ENCODE data around the gene TLCD4. TPM values are rescaled to one million over a fixed set of nuclear protein-coding genes. Genes with fewer than 3 reads are reported as not detected.
"Not testable (repeated sequence)": the region's sequence is repeated elsewhere in the genome, so short reads cannot be mapped to it uniquely, and the experiment has no call there.

The TLCD4 gene
- total RNA-seq, 1 donor from 2014 or later = 0.24 TPM

- intact Hi-C loops (cut with micrococcal nuclease) = no loop called here
- TF ChIP-seq, protein P1, sequence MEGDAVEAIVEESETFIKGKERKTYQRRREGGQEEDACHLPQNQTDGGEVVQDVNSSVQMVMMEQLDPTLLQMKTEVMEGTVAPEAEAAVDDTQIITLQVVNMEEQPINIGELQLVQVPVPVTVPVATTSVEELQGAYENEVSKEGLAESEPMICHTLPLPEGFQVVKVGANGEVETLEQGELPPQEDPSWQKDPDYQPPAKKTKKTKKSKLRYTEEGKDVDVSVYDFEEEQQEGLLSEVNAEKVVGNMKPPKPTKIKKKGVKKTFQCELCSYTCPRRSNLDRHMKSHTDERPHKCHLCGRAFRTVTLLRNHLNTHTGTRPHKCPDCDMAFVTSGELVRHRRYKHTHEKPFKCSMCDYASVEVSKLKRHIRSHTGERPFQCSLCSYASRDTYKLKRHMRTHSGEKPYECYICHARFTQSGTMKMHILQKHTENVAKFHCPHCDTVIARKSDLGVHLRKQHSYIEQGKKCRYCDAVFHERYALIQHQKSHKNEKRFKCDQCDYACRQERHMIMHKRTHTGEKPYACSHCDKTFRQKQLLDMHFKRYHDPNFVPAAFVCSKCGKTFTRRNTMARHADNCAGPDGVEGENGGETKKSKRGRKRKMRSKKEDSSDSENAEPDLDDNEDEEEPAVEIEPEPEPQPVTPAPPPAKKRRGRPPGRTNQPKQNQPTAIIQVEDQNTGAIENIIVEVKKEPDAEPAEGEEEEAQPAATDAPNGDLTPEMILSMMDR (IDR thresholded peaks at IDR 0.05) = no peak
- no peak for DNase-seq
- no peak overlapping the region for H3K27ac Mint-ChIP-seq
- H3K27me3 Mint-ChIP-seq = peaks cover 14% of the 10 kb centered on the region
- no peaks in the 10 kb centered on the region for H3K36me3 Mint-ChIP-seq (ENCODE audit: low read depth)
- peak; percentile 37 for ATAC-seq (ENCODE audit: low read depth)
- peaks cover 2% of the 10 kb centered on the region for H3K9me3 Mint-ChIP-seq
- peaks cover 4% of the 10 kb centered on the region for H3K4me1 Mint-ChIP-seq
- H3K4me3 Mint-ChIP-seq = no peak overlapping the region
- ChIA-PET CTCF (interaction anchor here (2.7 kb wide), 1 partner anchor 147 kb away, joined by 10 read pairs; the partner anchor contains the start of gene RWDD3), POLR2A (no interaction called here)
These were observed 30.1 kb upstream of the TLCD4 start for GRCh38 chr1:95086949-95087533.

DNA sequence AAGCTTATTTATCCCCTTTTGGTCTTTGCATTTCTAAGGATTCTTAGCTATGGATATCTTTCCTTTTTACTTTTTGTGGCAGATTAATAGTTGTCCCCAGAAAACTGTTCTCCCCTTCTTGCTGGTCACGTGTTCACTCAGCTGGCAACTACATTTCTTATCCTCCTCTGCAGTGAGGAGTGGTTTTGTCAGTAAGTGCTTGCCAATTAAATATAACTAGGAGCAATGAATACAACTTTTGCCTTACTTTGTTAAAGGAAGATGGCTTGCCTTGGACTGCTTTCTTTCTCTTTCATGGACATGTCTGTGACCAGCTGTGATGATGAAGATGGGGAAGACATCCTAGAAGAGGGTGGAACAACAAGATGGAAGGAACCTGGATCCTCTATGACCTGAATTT lies 28.9 kb upstream of the TLCD4 start:
- Mint-ChIP-seq H3K9me3 (peaks cover 2% of the 10 kb centered on the region), H3K4me3 (no peak overlapping the region), H3K27ac (no peak overlapping the region), H3K4me1 (peaks cover 4% of the 10 kb centered on the region), H3K36me3 (ENCODE audit: low read depth) (no peaks in the 10 kb centered on the region), H3K27me3 (peaks cover 12% of the 10 kb centered on the region)
- no peak for DNase-seq
- ATAC-seq (ENCODE audit: low read depth) = no peak
- intact Hi-C loops (cut with micrococcal nuclease) = no loop called here
- TF ChIP-seq, protein P1 (IDR thresholded peaks at IDR 0.05) = no peak
- ChIA-PET POLR2A (interaction anchor here (0.5 to 0.7 kb wide), 2 partner anchors 13 to 29 kb away, joined by 3 to 8 read pairs; no protein-coding TSS in a partner anchor), CTCF (interaction anchor here (1.1 to 2.7 kb wide), 2 partner anchors 15 to 146 kb away, joined by 3 to 10 read pairs; partner anchors contain the start of genes ALG14 and RWDD3)

DNA sequence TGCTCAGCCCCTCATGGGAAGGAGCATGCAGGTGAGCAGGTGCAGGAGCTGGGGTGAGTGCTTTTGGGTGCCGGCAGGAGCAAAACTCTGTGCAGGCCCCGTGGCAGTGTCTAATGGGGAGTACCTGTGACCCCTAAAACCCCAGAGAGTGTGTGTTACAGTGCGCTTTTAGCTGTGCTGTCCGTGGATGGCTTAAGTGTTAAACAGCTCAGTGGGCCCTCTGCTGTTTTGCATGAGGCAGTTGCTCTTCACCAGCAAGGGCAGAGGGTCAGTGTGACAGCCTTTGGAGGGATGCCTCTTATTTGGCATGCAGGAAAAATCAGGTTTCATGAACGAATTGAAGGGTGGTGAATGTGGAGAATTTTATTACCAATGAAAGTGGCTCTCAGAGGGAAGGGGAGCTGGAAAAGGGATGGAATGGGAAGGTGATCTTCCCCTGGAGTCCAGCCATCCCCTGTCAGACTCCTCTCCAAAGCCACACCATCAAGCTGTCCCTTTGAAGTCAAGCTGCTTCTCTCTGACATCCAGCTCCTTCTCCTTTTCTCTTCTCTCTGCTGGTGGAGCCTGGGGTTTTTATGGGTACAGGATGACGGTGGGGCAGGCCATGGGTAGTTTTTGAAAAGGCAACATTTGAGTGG lies 27.4 kb upstream of the TLCD4 start:
- intact Hi-C loops (cut with micrococcal nuclease) = no loop called here
- Mint-ChIP-seq H3K27ac (no peak overlapping the region), H3K9me3 (peaks cover 2% of the 10 kb centered on the region), H3K4me1 (peaks cover 1% of the 10 kb centered on the region), H3K4me3 (no peak overlapping the region), H3K27me3 (peaks cover 12% of the 10 kb centered on the region), H3K36me3 (ENCODE audit: low read depth) (no peaks in the 10 kb centered on the region)
- ATAC-seq (ENCODE audit: low read depth) (no peak), DNase-seq (no peak)
- POLR2A ChIA-PET = no interaction called here
- TF ChIP-seq, protein P1 (IDR thresholded peaks at IDR 0.05) = no peak
- CTCF ChIA-PET = no interaction called here

DNA sequence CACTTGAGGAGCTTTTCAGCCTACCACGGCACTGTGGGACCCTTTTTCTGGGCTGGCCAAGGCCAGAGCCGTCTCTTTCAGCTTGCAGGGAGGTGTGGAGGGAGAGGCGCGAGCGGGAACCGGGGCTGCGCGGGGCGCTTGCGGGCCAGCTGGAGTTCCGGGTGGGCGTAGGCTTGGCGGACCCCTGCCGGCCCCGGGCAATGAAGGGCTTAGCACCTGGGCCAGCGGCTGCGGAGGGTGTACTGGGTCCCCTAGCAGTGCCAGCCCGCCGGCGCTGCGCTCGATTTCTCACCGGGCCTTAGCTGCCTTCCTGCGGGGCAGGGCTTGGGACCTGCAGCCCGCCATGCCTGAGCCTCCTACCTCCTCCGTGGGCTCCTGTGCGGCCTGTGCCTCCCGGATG lies 25.9 kb upstream of the TLCD4 start:
- CTCF ChIA-PET; DNase-seq; H3K9me3 Mint-ChIP-seq; H3K36me3 Mint-ChIP-seq (ENCODE audit: low read depth); ATAC-seq (ENCODE audit: low read depth); H3K4me3 Mint-ChIP-seq; H3K4me1 Mint-ChIP-seq; H3K27ac Mint-ChIP-seq; POLR2A ChIA-PET; intact Hi-C loops (cut with micrococcal nuclease): not testable (repeated sequence)
- H3K27me3 Mint-ChIP-seq = peaks cover 12% of the 10 kb centered on the region

- peaks cover 11% of the 10 kb centered on the region for H3K27me3 Mint-ChIP-seq
- ATAC-seq (ENCODE audit: low read depth); H3K4me3 Mint-ChIP-seq; H3K36me3 Mint-ChIP-seq (ENCODE audit: low read depth); H3K4me1 Mint-ChIP-seq; H3K9me3 Mint-ChIP-seq; H3K27ac Mint-ChIP-seq; POLR2A ChIA-PET; DNase-seq; intact Hi-C loops (cut with micrococcal nuclease); CTCF ChIA-PET: not testable (repeated sequence)
These were observed 24.3 kb upstream of the TLCD4 start for GRCh38 chr1:95092891-95093290.

GRCh38 chr1:95093296-95093695 lies 23.9 kb upstream of the TLCD4 start:
- TF ChIP-seq, protein P1 (IDR thresholded peaks at IDR 0.05) = no peak
- intact Hi-C loops (cut with micrococcal nuclease) = no loop called here
- Mint-ChIP-seq H3K4me1 (peaks cover 9% of the 10 kb centered on the region), H3K4me3 (no peak overlapping the region), H3K9me3 (peaks cover 2% of the 10 kb centered on the region), H3K36me3 (ENCODE audit: low read depth) (no peaks in the 10 kb centered on the region), H3K27ac (no peak overlapping the region), H3K27me3 (peaks cover 11% of the 10 kb centered on the region)
- CTCF ChIA-PET = no interaction called here
- ATAC-seq (ENCODE audit: low read depth) (no peak), DNase-seq (no peak)
- POLR2A ChIA-PET = no interaction called here
